OCI-LY7 (cell line): ENCODE results near the gene DENND1A.

ENCODE experiments used
- EZH2phosphoT487 ChIP-seq: fragments of 200-600 bp; sonication (generic); IDR thresholded peaks from 2 replicates; pipeline ENCODE4 v1.6.1; 2018; ENCODE audit warnings: low read depth, borderline replicate concordance, mild to moderate bottlenecking, mixed run types, antibody characterized with exemption, low read length, moderate library complexity, mixed read lengths
- TF ChIP-seq, protein P1 (sequence below): fragments of 200-600 bp; sonication (generic); conservative IDR thresholded peaks from 2 replicates; pipeline ENCODE4 v1.5.1; 2014; ENCODE audit warnings: mild to moderate bottlenecking, antibody characterized with exemption, low read length, moderate library complexity, mixed read lengths

DNA sequence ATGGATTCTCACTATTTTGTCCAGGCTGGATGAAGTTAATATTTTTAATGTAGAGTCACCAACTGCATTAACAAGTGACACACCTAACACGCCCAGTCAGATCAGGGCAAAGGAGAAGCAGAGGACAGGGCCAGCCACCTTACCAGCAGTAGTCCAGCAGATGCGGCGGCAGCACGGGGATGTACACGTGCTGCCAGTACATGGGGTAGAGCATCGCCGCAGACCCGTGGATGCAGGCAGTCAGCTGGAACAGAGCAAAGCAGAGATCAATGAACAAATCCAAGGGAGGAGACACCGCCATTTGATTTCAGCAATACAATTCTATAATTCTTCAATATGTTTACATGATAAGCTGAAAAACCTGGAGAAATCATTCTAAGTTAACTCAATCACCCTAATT, 299.7 kb downstream of the DENND1A start:
- no peak for TF ChIP-seq EZH2phosphoT487
- TF ChIP-seq, protein P1, sequence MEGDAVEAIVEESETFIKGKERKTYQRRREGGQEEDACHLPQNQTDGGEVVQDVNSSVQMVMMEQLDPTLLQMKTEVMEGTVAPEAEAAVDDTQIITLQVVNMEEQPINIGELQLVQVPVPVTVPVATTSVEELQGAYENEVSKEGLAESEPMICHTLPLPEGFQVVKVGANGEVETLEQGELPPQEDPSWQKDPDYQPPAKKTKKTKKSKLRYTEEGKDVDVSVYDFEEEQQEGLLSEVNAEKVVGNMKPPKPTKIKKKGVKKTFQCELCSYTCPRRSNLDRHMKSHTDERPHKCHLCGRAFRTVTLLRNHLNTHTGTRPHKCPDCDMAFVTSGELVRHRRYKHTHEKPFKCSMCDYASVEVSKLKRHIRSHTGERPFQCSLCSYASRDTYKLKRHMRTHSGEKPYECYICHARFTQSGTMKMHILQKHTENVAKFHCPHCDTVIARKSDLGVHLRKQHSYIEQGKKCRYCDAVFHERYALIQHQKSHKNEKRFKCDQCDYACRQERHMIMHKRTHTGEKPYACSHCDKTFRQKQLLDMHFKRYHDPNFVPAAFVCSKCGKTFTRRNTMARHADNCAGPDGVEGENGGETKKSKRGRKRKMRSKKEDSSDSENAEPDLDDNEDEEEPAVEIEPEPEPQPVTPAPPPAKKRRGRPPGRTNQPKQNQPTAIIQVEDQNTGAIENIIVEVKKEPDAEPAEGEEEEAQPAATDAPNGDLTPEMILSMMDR: no peak
